NCI-H2227 treated with DMSO at 0.1 percent for 48 hours (cell line): ENCODE measurements around the gene SIT1.

Source experiments
- DNase-seq: peaks from one replicate; lab custom pipeline; 2025; lab: John Stamatoyannopoulos, UW

Gene SIT1

GRCh38 chr9:35650341-35651158 is at the start of gene SIT1:
Gene SIT1, minus strand, starts transcription at chr9:35650931. Its CDS starts 78 bp downstream, at chr9:35650853.
- no peak for DNase-seq

GRCh38 chr9:35700031-35700430 is 49.3 kb upstream of the SIT1 start:
- no peak for DNase-seq

GRCh38 chr9:35698231-35698630 is 47.5 kb upstream of the SIT1 start:
- no peak for DNase-seq

GRCh38 chr9:35697486-35697885 is 46.8 kb upstream of the SIT1 start:
- no peak for DNase-seq

- no peak for DNase-seq
These were observed 45.9 kb upstream of the SIT1 start for GRCh38 chr9:35696520-35697215.

- no peak for DNase-seq
These were observed 45.2 kb upstream of the SIT1 start for GRCh38 chr9:35695943-35696401.

- DNase-seq = no peak
These were observed 41.1 kb upstream of the SIT1 start for GRCh38 chr9:35691757-35692301.

- peak; percentile 33 for DNase-seq
These were observed 40.6 kb upstream of the SIT1 start for GRCh38 chr9:35691334-35691650.

- peak; percentile 42 for DNase-seq
These were observed 40.0 kb upstream of the SIT1 start for GRCh38 chr9:35690614-35691333.

GRCh38 chr9:35690294-35690613 is 39.5 kb upstream of the SIT1 start:
- no peak for DNase-seq

- DNase-seq = no peak
These were observed 39.0 kb upstream of the SIT1 start, which contains the start of gene TPM2 for GRCh38 chr9:35689542-35690293. Gene TPM2, minus strand, starts transcription at chr9:35689925. Its CDS starts 108 bp downstream, at chr9:35689817.

GRCh38 chr9:35688558-35689541 is 38.1 kb upstream of the SIT1 start:
- no peak for DNase-seq

- DNase-seq = no peak
These were observed 37.3 kb upstream of the SIT1 start for GRCh38 chr9:35687972-35688557.

GRCh38 chr9:35687306-35687705 is 36.6 kb upstream of the SIT1 start:
- no peak for DNase-seq

GRCh38 chr9:35686222-35687203 is 35.8 kb upstream of the SIT1 start:
- DNase-seq = no peak

- DNase-seq = no peak
These were observed 34.8 kb upstream of the SIT1 start for GRCh38 chr9:35685506-35685905.

GRCh38 chr9:35684921-35685320 is 34.2 kb upstream of the SIT1 start:
- no peak for DNase-seq

- no peak for DNase-seq
These were observed 32.6 kb upstream of the SIT1 start for GRCh38 chr9:35683323-35683722.
